ENCODE measurements around the gene ZNF296.

DNA sequence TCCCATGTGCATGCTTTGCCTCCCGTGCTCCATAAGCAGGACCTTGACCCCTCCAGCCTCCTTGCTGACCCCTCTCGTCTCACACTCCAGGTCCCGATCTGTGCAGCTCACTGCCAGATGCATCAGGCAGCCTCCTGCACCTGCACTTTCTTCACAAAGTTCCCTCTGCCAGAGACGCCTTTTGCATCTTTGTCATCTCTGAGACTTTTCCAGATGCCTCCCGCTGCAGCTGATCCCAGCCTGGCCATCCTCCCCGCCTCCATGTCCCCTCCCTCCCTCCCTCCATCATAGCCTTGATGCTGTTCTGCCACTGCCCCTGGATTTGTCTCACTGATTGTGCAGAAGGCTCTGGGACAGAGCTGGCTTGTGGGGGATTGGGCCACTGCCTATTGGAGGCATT lies 46.6 kb upstream of the ZNF296 start:
- no peak for TF ChIP-seq POLR2AphosphoS5 (IDR thresholded peaks at IDR 0.05)
- no peak for TF ChIP-seq POLR2A (IDR thresholded peaks at IDR 0.05)
- no peak for TF ChIP-seq CTCF (IDR thresholded peaks at IDR 0.05)

Data from breast epithelium (tissue), 3 donors.